HCT116 (cell line): Measurements from ENCODE around the gene TMEM86A. TPM values are rescaled to one million over a fixed set of nuclear protein-coding genes. Genes with fewer than 3 reads are reported as not detected.
"Not testable (repeated sequence)": the region's sequence is repeated elsewhere in the genome, so short reads cannot be mapped to it uniquely, and the experiment has no call there.

Experiments used
- ATAC-seq: fragments of 200-7000 bp; cut with Tn5 transposase; 2 replicates; pipeline ENCODE4 v1.9.1; 2020; ENCODE audit warnings: mild to moderate bottlenecking, moderate library complexity
- BruUV-seq: library from RNA; stranded (reverse); fragments of 400-500 nt; replicated peaks from 2 replicates; lab custom pipeline; 2021; lab: Mats Ljungman, UMichigan
- CTCF ChIA-PET: fragments of 300-600 bp; sonication (Branson Sonifier 250); formaldehyde crosslinking; loops from one replicate; lab custom pipeline; 2021; ENCODE audit warnings: antibody characterized with exemption; lab: Charles Lee
- POLR2A ChIA-PET: fragments of 300-600, 350-600 bp; sonication (Branson Sonifier 250); formaldehyde crosslinking; loops from one replicate; lab custom pipeline; 2021; ENCODE audit warnings: antibody characterized with exemption; lab: Charles Lee
- RAD21 ChIA-PET, 2 experiments: fragments of 300-600 bp; sonication (Branson Sonifier 250); formaldehyde crosslinking; loops; one replicate each; lab custom pipeline; 2023; ENCODE audit warnings: low total read pairs in 2 of 2; ENCODE audit not compliant: uncharacterized antibody in 2 of 2, unreplicated experiment in 2 of 2, low non-redundant PET in 1 of 2; lab: Charles Lee
- DNase-seq: peaks from one replicate; pipeline ENCODE4 v3.0.0-alpha.2; 2010; ENCODE audit warnings: low read depth, low spot score
- H2AFZ ChIP-seq: fragments of 200-600 bp; shearing (Covaris generic), sonication (generic); 2 replicates; pipeline ENCODE4 v1.6.1; 2017; ENCODE audit warnings: low read depth, mixed run types, mixed read lengths, antibody characterized with exemption, low read length; ENCODE audit not compliant: poor library complexity, severe bottlenecking
- H3K27ac ChIP-seq: 2 replicates; pipeline ENCODE4 v1.5.1; 2012; ENCODE audit warnings: low read depth, low read length
- H3K27me3 ChIP-seq: fragments of 200-600 bp; sonication (generic); 2 replicates; pipeline ENCODE4 v1.6.1; 2016; ENCODE audit warnings: mixed run types, low read length, mixed read lengths; ENCODE audit not compliant: insufficient read depth
- H3K36me3 ChIP-seq, 2 experiments: fragments of 200-500 bp in 1 of 2; fragments of 200-600 bp in 1 of 2; sonication (Bioruptor generic) in 1 of 2; sonication (generic) in 1 of 2; 2 replicates each; pipeline versions ENCODE4 v1.5.1 to v1.6.1; 2014 to 2016; ENCODE audit warnings: low read length in 2 of 2, inconsistent platforms in 1 of 2, mixed read lengths in 1 of 2, mixed run types in 1 of 2; ENCODE audit not compliant: insufficient read depth in 2 of 2, control insufficient read depth in 1 of 2
- H3K4me1 ChIP-seq, 2 experiments: fragments of 200-600 bp in 1 of 2; sonication (generic) in 1 of 2; 2 replicates each; pipeline versions ENCODE4 v1.5.1 to v1.6.1; 2012 to 2017; ENCODE audit warnings: low read length in 2 of 2, inconsistent platforms in 1 of 2, mild to moderate bottlenecking in 1 of 2, mixed read lengths in 1 of 2, mixed run types in 1 of 2, moderate library complexity in 1 of 2; ENCODE audit not compliant: insufficient read depth in 2 of 2, control insufficient read depth in 1 of 2
- H3K4me2 ChIP-seq: fragments of 200-600 bp; sonication (generic); 2 replicates; pipeline ENCODE4 v1.6.1; 2017; ENCODE audit warnings: mixed run types, low read length, mixed read lengths
- H3K4me3 ChIP-seq, 2 experiments: fragments of 200-600 bp in 1 of 2; sonication (generic) in 1 of 2; replicated peaks in 1 of 2; 2 replicates each; pipeline ENCODE4 v1.5.1; 2011 to 2016; ENCODE audit warnings: low read length in 2 of 2, control low read depth in 1 of 2, low read depth in 1 of 2, mild to moderate bottlenecking in 1 of 2, mixed read lengths in 1 of 2, mixed run types in 1 of 2
- H3K79me2 ChIP-seq: fragments of 200-600 bp; sonication (generic); 2 replicates; pipeline ENCODE4 v1.6.1; 2017; ENCODE audit warnings: mild to moderate bottlenecking, mixed run types, low read length, moderate library complexity, mixed read lengths; ENCODE audit not compliant: insufficient read depth
- H3K9ac ChIP-seq: fragments of 200-600 bp; sonication (generic); 2 replicates; pipeline ENCODE4 v1.6.1; 2016; ENCODE audit warnings: low read length, mixed read lengths
- H3K9me2 ChIP-seq: fragments of 200-600 bp; sonication (generic), shearing (Covaris generic); 2 replicates; pipeline ENCODE4 v1.6.1; 2017; ENCODE audit warnings: mixed run types, mild to moderate bottlenecking, moderate library complexity; ENCODE audit not compliant: insufficient read depth
- H3K9me3 ChIP-seq, 2 experiments: fragments of 200-500 bp in 1 of 2; fragments of 200-600 bp in 1 of 2; sonication (Bioruptor generic) in 1 of 2; sonication (generic) in 1 of 2; 2 replicates each; pipeline ENCODE4 v1.6.1; 2014 to 2017; ENCODE audit warnings: low read length in 2 of 2, mixed read lengths in 2 of 2, inconsistent platforms in 1 of 2, low read depth in 1 of 2, mild to moderate bottlenecking in 1 of 2, mixed run types in 1 of 2, moderate library complexity in 1 of 2; ENCODE audit not compliant: control insufficient read depth in 1 of 2, insufficient read depth in 1 of 2
- H4K20me1 ChIP-seq: fragments of 200-600 bp; sonication (generic), shearing (Covaris generic); 2 replicates; pipeline ENCODE4 v1.6.1; 2017; ENCODE audit warnings: mixed run types, mild to moderate bottlenecking, moderate library complexity; ENCODE audit not compliant: insufficient read depth
- EZH2 ChIP-seq: fragments of 200-600 bp; sonication (generic); IDR thresholded peaks from 2 replicates; pipeline ENCODE4 v1.6.1; 2017; ENCODE audit warnings: antibody characterized with exemption, mixed run types
- JUND ChIP-seq: IDR thresholded peaks from 2 replicates; pipeline ENCODE4 v1.6.1; 2012
- SP1 ChIP-seq: IDR thresholded peaks from 2 replicates; pipeline ENCODE4 v1.6.1; 2012; ENCODE audit warnings: low read depth
- TCF7L2 ChIP-seq: IDR thresholded peaks from 2 replicates; pipeline ENCODE4 v1.7.0; 2011; ENCODE audit warnings: borderline replicate concordance, inconsistent platforms; ENCODE audit not compliant: insufficient read depth, insufficient read length; ENCODE audit errors: extremely low read depth
- ZNF274 ChIP-seq: fragments of 200-500 bp; sonication (Bioruptor generic); IDR thresholded peaks from 2 replicates; pipeline ENCODE4 v1.6.1; 2014; ENCODE audit warnings: mild to moderate bottlenecking, low read depth, low read length, inconsistent platforms
- intact Hi-C: fragments of 100-400 bp; cut with micrococcal nuclease; formaldehyde crosslinking; loops from 2 replicates; pipeline ENCODE4 v1.10.0; 2022
- total RNA-seq: library from RNA; stranded (reverse); gene quantifications from one replicate; pipeline ENCODE4 v1.2.1, GENCODE V29; 2021; ENCODE audit not compliant: unreplicated experiment
- TF ChIP-seq, protein P1 (sequence below): IDR thresholded peaks from 2 replicates; pipeline ENCODE4 v1.6.1; 2011; ENCODE audit warnings: mild to moderate bottlenecking, low read length, moderate library complexity; ENCODE audit not compliant: insufficient replicate concordance; ENCODE audit errors: extremely low read depth
- TF ChIP-seq, protein P2 (sequence below): IDR thresholded peaks from 2 replicates; pipeline ENCODE4 v1.6.1; 2012
- TF ChIP-seq, protein P3 (sequence below), 3 experiments: fragments of 200-600 bp in 1 of 3; sonication (generic) in 1 of 3; IDR thresholded peaks in 2 of 3; conservative IDR thresholded peaks in 1 of 3; 2 replicates each; pipeline ENCODE4 v1.5.1; 2012 to 2017; ENCODE audit warnings: low read depth in 2 of 3, low read length in 2 of 3, antibody characterized with exemption in 1 of 3, borderline replicate concordance in 1 of 3, control low read depth in 1 of 3, mild to moderate bottlenecking in 1 of 3, mixed read lengths in 1 of 3, mixed run types in 1 of 3, moderate library complexity in 1 of 3; ENCODE audit not compliant: insufficient read depth in 1 of 3
- TF ChIP-seq, protein P4 (sequence below): IDR thresholded peaks from 2 replicates; pipeline ENCODE4 v1.6.1; 2012

Gene TMEM86A
- total RNA-seq, 1 experiment from 2014 or later: 2.0 TPM

DNA sequence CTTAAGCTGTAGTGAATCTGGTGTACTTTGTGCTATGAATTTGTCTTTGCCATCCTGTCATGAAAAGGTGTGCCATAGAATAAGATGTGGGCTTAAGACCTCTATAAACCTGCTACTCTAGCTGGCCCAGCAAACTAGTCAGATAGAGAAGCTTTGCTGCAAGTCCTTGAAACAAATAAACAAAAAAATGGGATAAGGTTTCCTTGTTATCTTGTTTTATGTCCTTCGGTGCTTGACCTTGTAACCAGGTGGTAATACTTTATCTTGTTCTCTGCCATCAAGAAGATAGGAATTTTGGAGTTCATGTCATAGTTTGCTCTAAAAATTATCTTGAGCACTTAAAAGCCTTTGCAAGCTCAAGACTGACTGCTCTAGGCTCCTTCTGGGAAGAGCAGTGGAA lies 14.3 kb upstream of the TMEM86A start:
- BruUV-seq: no TSS peak
- Histone ChIP-seq H3K9ac (no peak overlapping the region), H4K20me1 (no peaks in the 10 kb centered on the region), H3K36me3 (no peaks in the 10 kb centered on the region), H3K4me2 (no peak overlapping the region), H3K27ac (no peak overlapping the region), H3K79me2 (no peaks in the 10 kb centered on the region), H3K27me3 (no peaks in the 10 kb centered on the region), H2AFZ (no peak overlapping the region), H3K9me3 (no peaks in the 10 kb centered on the region), H3K9me2 (no peaks in the 10 kb centered on the region), H3K4me1 (peaks cover 0 to 5% of the 10 kb centered on the region in 2 experiments; a peak in 1 of 4 replicates), H3K4me3 (no peak overlapping the region)
- DNase-seq (no peak), ATAC-seq (no peak)
- ChIA-PET RAD21 (no interaction called here), CTCF (no interaction called here), POLR2A (no interaction called here)
- no peak for TF ChIP-seq ZNF274
- no peak for TF ChIP-seq JUND
- TF ChIP-seq, protein P1, sequence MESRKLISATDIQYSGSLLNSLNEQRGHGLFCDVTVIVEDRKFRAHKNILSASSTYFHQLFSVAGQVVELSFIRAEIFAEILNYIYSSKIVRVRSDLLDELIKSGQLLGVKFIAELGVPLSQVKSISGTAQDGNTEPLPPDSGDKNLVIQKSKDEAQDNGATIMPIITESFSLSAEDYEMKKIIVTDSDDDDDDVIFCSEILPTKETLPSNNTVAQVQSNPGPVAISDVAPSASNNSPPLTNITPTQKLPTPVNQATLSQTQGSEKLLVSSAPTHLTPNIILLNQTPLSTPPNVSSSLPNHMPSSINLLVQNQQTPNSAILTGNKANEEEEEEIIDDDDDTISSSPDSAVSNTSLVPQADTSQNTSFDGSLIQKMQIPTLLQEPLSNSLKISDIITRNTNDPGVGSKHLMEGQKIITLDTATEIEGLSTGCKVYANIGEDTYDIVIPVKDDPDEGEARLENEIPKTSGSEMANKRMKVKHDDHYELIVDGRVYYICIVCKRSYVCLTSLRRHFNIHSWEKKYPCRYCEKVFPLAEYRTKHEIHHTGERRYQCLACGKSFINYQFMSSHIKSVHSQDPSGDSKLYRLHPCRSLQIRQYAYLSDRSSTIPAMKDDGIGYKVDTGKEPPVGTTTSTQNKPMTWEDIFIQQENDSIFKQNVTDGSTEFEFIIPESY: no peak
- no peak for TF ChIP-seq SP1
- TF ChIP-seq, protein P2, sequence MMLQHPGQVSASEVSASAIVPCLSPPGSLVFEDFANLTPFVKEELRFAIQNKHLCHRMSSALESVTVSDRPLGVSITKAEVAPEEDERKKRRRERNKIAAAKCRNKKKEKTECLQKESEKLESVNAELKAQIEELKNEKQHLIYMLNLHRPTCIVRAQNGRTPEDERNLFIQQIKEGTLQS: no peak
- TF ChIP-seq, protein P3, sequence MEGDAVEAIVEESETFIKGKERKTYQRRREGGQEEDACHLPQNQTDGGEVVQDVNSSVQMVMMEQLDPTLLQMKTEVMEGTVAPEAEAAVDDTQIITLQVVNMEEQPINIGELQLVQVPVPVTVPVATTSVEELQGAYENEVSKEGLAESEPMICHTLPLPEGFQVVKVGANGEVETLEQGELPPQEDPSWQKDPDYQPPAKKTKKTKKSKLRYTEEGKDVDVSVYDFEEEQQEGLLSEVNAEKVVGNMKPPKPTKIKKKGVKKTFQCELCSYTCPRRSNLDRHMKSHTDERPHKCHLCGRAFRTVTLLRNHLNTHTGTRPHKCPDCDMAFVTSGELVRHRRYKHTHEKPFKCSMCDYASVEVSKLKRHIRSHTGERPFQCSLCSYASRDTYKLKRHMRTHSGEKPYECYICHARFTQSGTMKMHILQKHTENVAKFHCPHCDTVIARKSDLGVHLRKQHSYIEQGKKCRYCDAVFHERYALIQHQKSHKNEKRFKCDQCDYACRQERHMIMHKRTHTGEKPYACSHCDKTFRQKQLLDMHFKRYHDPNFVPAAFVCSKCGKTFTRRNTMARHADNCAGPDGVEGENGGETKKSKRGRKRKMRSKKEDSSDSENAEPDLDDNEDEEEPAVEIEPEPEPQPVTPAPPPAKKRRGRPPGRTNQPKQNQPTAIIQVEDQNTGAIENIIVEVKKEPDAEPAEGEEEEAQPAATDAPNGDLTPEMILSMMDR (IDR thresholded peaks at IDR 0.05 in 2 of 3, conservative IDR thresholded peaks at IDR 0.05 in 1 of 3; ENCODE audit: borderline replicate concordance in 1 of 3, insufficient read depth in 1 of 3, low read depth in 2 of 3, low read length in 2 of 3): no peak
- no peak for TF ChIP-seq TCF7L2
- no peak for TF ChIP-seq EZH2
- TF ChIP-seq, protein P4, sequence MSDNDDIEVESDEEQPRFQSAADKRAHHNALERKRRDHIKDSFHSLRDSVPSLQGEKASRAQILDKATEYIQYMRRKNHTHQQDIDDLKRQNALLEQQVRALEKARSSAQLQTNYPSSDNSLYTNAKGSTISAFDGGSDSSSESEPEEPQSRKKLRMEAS: no peak
- intact Hi-C loops: no loop called here

DNA sequence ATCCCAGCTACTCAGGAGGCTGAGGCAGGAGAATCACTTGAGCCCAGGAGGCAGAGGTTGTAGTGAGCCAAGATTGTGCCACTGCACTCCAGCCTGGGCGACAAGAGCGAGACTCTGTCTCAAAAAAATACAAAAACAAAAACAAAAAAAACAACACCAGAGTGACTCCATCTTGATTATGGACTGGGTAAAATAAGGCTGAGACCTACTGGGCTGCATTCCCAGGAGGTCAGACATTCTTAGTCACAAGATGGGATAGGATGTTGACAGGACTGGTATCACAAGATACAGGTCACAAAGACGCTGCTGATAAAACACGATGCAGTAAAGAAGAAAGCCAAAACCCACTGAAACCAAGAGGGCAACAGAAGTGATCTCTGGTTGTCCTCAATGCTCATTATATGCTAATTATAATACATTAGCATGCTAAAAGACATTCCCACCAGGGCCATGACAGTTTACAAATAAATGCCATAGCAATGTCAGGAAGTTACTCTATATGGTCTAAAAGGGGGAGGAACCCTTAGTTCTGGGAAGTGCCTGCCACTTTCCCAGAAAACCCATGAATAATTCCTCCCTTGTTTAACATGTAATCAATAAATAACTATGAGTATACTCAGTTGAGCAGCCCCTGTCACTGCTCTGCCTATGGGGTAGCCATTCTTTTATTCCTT lies 7.0 kb upstream of the TMEM86A start:
- CTCF ChIA-PET, RAD21 ChIA-PET, DNase-seq, H3K9ac ChIP-seq, H3K27ac ChIP-seq, BruUV-seq, H3K79me2 ChIP-seq, H3K4me3 ChIP-seq, POLR2A ChIA-PET, H3K9me2 ChIP-seq, H3K36me3 ChIP-seq, H2AFZ ChIP-seq, ATAC-seq, H3K4me2 ChIP-seq, H4K20me1 ChIP-seq, H3K9me3 ChIP-seq, intact Hi-C loops, H3K4me1 ChIP-seq, H3K27me3 ChIP-seq: not testable (repeated sequence)
